Psoas muscle (tissue), 8 donors: Measurements from ENCODE around the gene SLC36A1. TPM values are rescaled to one million over a fixed set of nuclear protein-coding genes. Genes with fewer than 3 reads are reported as not detected.
A peak's percentile ranks its signal among the peaks of the same experiment; 100 is the strongest.

Experiments
- ATAC-seq, 4 donors: fragments of 200-7000 bp; cut with Tn5 transposase; one replicate each; pipeline ENCODE4 v1.9.1; 2020; ENCODE audit warnings: moderate library complexity in 3 of 4, mild to moderate bottlenecking in 2 of 4
- DNase-seq, 2 donors: peaks; one replicate each; pipeline ENCODE4 v3.0.0-alpha.2; 2020
- H3K27ac ChIP-seq: fragments of 200-600 bp; one replicate; pipeline ENCODE4 v1.8.0; 2022
- H3K27me3 ChIP-seq, 3 donors: fragments of 200-600 bp in 1 of 3; one replicate each; pipeline versions ENCODE4 v1.6.1 to v1.8.0; 2013 to 2022; ENCODE audit warnings: low read length in 2 of 3, mild to moderate bottlenecking in 2 of 3, moderate library complexity in 1 of 3; ENCODE audit not compliant: insufficient read depth in 3 of 3
- H3K36me3 ChIP-seq, 2 donors: fragments of 200-600 bp in 1 of 2; one replicate each; pipeline versions ENCODE4 v1.6.1 to v1.8.0; 2013 to 2022; ENCODE audit warnings: low read depth in 1 of 2, mild to moderate bottlenecking in 1 of 2, moderate library complexity in 1 of 2; ENCODE audit not compliant: insufficient read depth in 1 of 2
- H3K4me1 ChIP-seq: fragments of 200-600 bp; one replicate; pipeline ENCODE4 v1.8.0; 2022
- H3K4me3 ChIP-seq: fragments of 200-600 bp; one replicate; pipeline ENCODE4 v1.8.0; 2022; ENCODE audit warnings: mild to moderate bottlenecking
- H3K9me3 ChIP-seq: fragments of 200-600 bp; one replicate; pipeline ENCODE4 v1.8.0; 2022
- CTCF ChIP-seq: fragments of 200-600 bp; IDR thresholded peaks from one replicate; pipeline ENCODE4 v1.8.0; 2022; ENCODE audit warnings: antibody characterized with exemption
- WGBS, 3 donors: extraction: QIAGEN DNeasy Blood & Tissue Kit; methylation state at CpG; one replicate each; pipeline versions ENCODE4 v1.1.6 to v1.1.7; 2013; 5-methylcytosine and 5-hydroxymethylcytosine counted together
- intact Hi-C, 2 donors: fragments of 100-400 bp; cut with DNase I; formaldehyde crosslinking; loops; one replicate each; pipeline versions ENCODE4 v1.11.0 to v1.14.2; 2022
- polyA plus RNA-seq, 3 donors: library from polyadenylated mRNA; stranded (reverse); fragments of 200-250 nt; gene quantifications; one replicate each; pipeline ENCODE4 v1.2.3, GENCODE V29; 2013
- total RNA-seq, 4 donors: library from RNA; stranded (reverse); fragmentation: NEBNext Ultra II Directional in 2 of 4; extraction: Animal tissue kit (Norgen Biotek cat#: 25700) in 2 of 4; gene quantifications; one replicate each; pipeline versions ENCODE4 v1.2.1 to v1.2.4, GENCODE V29; 2021 to 2023
- donor health status: healthy with polysubstance abuse.
- donor health status: DM: no; HTN: no; CAD: no; lungs with moderate emphysema.
- donor health status: Bipolar disorder and iron deficiency.
- donor health status: healthy.
- donor health status: DM: yes; HTN: yes; CAD: no.
- donor health status: DM: no; HTN: no; CAD: no.
- donor health status: DM: no; HTN: no; CAD: no.
- donor health status: DM: yes; HTN: yes; CAD: no.

SLC36A1 gene
- total and polyA plus RNA-seq, 7 donors, result 1.7 to 19.7 (median 12.0) TPM

GRCh38 chr5:151483176-151483575 is 35.8 kb downstream of the SLC36A1 start:
- intact Hi-C loops, result no loop called here
- Histone ChIP-seq H3K27me3 (no peaks in the 10 kb centered on the region), H3K9me3 (no peaks in the 10 kb centered on the region), H3K36me3 (peaks cover 4 to 87% of the 10 kb centered on the region in 2 donors), H3K4me3 (no peak overlapping the region), H3K27ac (no peak overlapping the region), H3K4me1 (peaks cover 13% of the 10 kb centered on the region)
- WGBS, 3 donors, result 68 to 79% (median 78%) methylated on average over 3 of the region's 3 CpGs
- no peak for TF ChIP-seq CTCF
- DNase-seq, result no peak
- no peak for ATAC-seq

- DNase-seq (no peak), ATAC-seq (no peak)
- Histone ChIP-seq H3K4me3 (no peak overlapping the region), H3K27ac (no peak overlapping the region), H3K27me3 (no peaks in the 10 kb centered on the region), H3K4me1 (peaks cover 13% of the 10 kb centered on the region), H3K36me3 (peaks cover 0 to 87% of the 10 kb centered on the region in 2 donors), H3K9me3 (no peaks in the 10 kb centered on the region)
- intact Hi-C loops, result no loop called here
- 76 to 79% (median 77%) methylated on average over 5 of the region's 5 CpGs for WGBS, 3 donors
- TF ChIP-seq CTCF, result no peak
Measured at GRCh38 chr5:151483647-151484046, 36.2 kb downstream of the SLC36A1 start.

- Histone ChIP-seq H3K4me1 (peaks cover 16% of the 10 kb centered on the region), H3K9me3 (no peaks in the 10 kb centered on the region), H3K4me3 (no peak overlapping the region), H3K27me3 (no peaks in the 10 kb centered on the region), H3K36me3 (peaks cover 2 to 74% of the 10 kb centered on the region in 2 donors), H3K27ac (no peak overlapping the region)
- ATAC-seq, result no peak
- no peak for DNase-seq
- intact Hi-C loops, result no loop called here
- WGBS, 3 donors, result 87 to 94% (median 93%) methylated on average over 7 of the region's 7 CpGs
- TF ChIP-seq CTCF, result no peak
Measured at GRCh38 chr5:151487544-151487943, 40.1 kb downstream of the SLC36A1 start.

GRCh38 chr5:151490627-151491026 is 43.2 kb downstream of the SLC36A1 start:
- no peaks in the 10 kb centered on the region for H3K9me3 ChIP-seq
- peaks cover 16% of the 10 kb centered on the region for H3K4me1 ChIP-seq
- peaks cover 2 to 54% of the 10 kb centered on the region in 2 donors for H3K36me3 ChIP-seq
- DNase-seq (no peak), ATAC-seq (peak; percentile 8 to 48 (median 16))
- H3K4me3 ChIP-seq, result no peak overlapping the region
- no peaks in the 10 kb centered on the region for H3K27me3 ChIP-seq
- intact Hi-C loops, result loop anchor here in 1 of 2 donors (10.0 kb wide), 1 partner anchor 106 kb away; no protein-coding TSS in a partner anchor
- peak overlapping the region; percentile 23 for H3K27ac ChIP-seq
- 15 to 43% (median 28%) methylated on average over 5 of the region's 5 CpGs for WGBS, 3 donors
- TF ChIP-seq CTCF, result no peak

GRCh38 chr5:151491062-151491461 is 43.7 kb downstream of the SLC36A1 start:
- ATAC-seq (peak; percentile 48 to 83 (median 78)), DNase-seq (no peak)
- Histone ChIP-seq H3K9me3 (no peaks in the 10 kb centered on the region), H3K27me3 (no peaks in the 10 kb centered on the region), H3K4me3 (no peak overlapping the region), H3K36me3 (peaks cover 2 to 49% of the 10 kb centered on the region in 2 donors), H3K4me1 (peaks cover 16% of the 10 kb centered on the region), H3K27ac (peak overlapping the region; percentile 23)
- TF ChIP-seq CTCF, result no peak
- intact Hi-C loops, result loop anchor here in 1 of 2 donors (10.0 kb wide), 1 partner anchor 106 kb away; no protein-coding TSS in a partner anchor
- WGBS, 3 donors, result 26 to 37% (median 37%) methylated on average over 4 of the region's 4 CpGs
